ENCODE results near the gene APOA5. TPM values are rescaled to one million over a fixed set of nuclear protein-coding genes. Genes with fewer than 3 reads are reported as not detected.

Gene APOA5
- total RNA-seq, 4 donors from 2014 or later = not detected

- TF ChIP-seq CTCF (IDR thresholded peaks at IDR 0.05) (no peak), POLR2A (IDR thresholded peaks at IDR 0.05) (no peak)
- no peak overlapping the region for H3K4me3 ChIP-seq (replicated peaks in 1 of 3)
- DNase-seq = peak; percentile 66 to 71
- H3K4me1 ChIP-seq = peaks cover 37 to 49% of the 10 kb centered on the region in 2 donors
- no peaks in the 10 kb centered on the region for H3K9me3 ChIP-seq
- no peaks in the 10 kb centered on the region for H3K36me3 ChIP-seq
- H3K27me3 ChIP-seq = no peaks in the 10 kb centered on the region
- WGBS, 2 donors = 68 to 71% methylated on average over 12 to 14 of the region's 14 CpGs
- intact Hi-C loops (cut with DNase I) = no loop called here
- H3K27ac ChIP-seq = peak overlapping the region; percentile 67 to 97 (median 96)
These were observed 42.3 kb upstream of the APOA5 start for GRCh38 chr11:116833816-116834534.

DNA sequence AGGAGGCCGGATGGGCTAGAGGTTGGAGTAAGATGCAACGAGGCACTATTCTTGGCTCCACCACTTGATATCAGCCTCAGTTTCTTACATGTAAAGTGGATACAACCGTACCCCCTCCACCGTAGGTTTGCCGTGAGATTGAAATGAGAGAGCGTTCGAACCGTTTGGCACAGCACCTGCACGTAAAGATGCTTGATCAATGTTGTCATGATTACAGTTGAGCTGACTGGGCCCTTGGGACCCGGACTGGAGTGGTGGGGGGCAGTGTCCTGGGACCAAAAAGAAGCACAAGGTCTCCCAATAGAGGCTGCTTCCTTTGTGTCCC is 41.8 kb upstream of the APOA5 start:
- intact Hi-C loops (cut with DNase I) = no loop called here
- WGBS, 2 donors = 94% methylated on average over 10 of the region's 10 CpGs
- H3K36me3 ChIP-seq = no peaks in the 10 kb centered on the region
- H3K4me3 ChIP-seq (replicated peaks in 1 of 3) = no peak overlapping the region
- no peaks in the 10 kb centered on the region for H3K9me3 ChIP-seq
- TF ChIP-seq CTCF (IDR thresholded peaks at IDR 0.05) = no peak
- TF ChIP-seq POLR2A (IDR thresholded peaks at IDR 0.05) = no peak
- H3K27ac ChIP-seq = peak overlapping the region in 1 of 3 donors; percentile 97
- H3K4me1 ChIP-seq = peaks cover 37 to 49% of the 10 kb centered on the region in 2 donors
- H3K27me3 ChIP-seq = no peaks in the 10 kb centered on the region
- no peak for DNase-seq

DNA sequence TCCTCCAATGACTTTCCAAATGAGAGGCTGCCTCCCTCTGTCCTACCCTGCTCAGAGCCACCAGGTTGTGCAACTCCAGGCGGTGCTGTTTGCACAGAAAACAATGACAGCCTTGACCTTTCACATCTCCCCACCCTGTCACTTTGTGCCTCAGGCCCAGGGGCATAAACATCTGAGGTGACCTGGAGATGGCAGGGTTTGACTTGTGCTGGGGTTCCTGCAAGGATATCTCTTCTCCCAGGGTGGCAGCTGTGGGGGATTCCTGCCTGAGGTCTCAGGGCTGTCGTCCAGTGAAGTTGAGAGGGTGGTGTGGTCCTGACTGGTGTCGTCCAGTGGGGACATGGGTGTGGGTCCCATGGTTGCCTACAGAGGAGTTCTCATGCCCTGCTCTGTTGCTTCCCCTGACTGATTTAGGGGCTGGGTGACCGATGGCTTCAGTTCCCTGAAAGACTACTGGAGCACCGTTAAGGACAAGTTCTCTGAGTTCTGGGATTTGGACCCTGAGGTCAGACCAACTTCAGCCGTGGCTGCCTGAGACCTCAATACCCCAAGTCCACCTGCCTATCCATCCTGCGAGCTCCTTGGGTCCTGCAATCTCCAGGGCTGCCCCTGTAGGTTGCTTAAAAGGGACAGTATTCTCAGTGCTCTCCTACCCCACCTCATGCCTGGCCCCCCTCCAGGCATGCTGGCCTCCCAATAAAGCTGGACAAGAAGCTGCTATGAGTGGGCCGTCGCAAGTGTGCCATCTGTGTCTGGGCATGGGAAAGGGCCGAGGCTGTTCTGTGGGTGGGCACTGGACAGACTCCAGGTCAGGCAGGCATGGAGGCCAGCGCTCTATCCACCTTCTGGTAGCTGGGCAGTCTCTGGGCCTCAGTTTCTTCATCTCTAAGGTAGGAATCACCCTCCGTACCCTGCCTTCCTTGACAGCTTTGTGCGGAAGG is 40.9 kb upstream of the APOA5 start:
- Histone ChIP-seq H3K4me3 (replicated peaks in 1 of 3) (no peak overlapping the region), H3K36me3 (no peaks in the 10 kb centered on the region), H3K9me3 (no peaks in the 10 kb centered on the region), H3K4me1 (peaks cover 34 to 45% of the 10 kb centered on the region in 2 donors), H3K27ac (no peak overlapping the region), H3K27me3 (no peaks in the 10 kb centered on the region)
- WGBS, 2 donors = 84 to 85% methylated on average over 10 to 11 of the region's 13 CpGs
- DNase-seq = no peak
- no peak for TF ChIP-seq CTCF (IDR thresholded peaks at IDR 0.05)
- TF ChIP-seq POLR2A (IDR thresholded peaks at IDR 0.05) = no peak
- intact Hi-C loops (cut with DNase I) = no loop called here

DNA sequence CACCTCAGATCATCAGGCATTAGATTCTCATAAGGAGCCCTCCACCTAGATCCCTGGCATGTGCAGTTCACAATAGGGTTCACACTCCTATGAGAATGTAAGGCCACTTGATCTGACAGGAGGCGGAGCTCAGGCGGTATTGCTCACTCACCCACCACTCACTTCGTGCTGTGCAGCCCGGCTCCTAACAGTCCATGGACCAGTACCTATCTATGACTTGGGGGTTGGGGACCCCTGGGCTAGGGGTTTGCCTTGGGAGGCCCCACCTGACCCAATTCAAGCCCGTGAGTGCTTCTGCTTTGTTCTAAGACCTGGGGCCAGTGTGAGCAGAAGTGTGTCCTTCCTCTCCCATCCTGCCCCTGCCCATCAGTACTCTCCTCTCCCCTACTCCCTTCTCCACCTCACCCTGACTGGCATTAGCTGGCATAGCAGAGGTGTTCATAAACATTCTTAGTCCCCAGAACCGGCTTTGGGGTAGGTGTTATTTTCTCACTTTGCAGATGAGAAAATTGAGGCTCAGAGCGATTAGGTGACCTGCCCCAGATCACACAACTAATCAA is 40.2 kb upstream of the APOA5 start:
- TF ChIP-seq POLR2A (IDR thresholded peaks at IDR 0.05) (no peak), CTCF (IDR thresholded peaks at IDR 0.05) (no peak)
- intact Hi-C loops (cut with DNase I) = no loop called here
- 97% methylated on average over 6 to 7 of the region's 7 CpGs for WGBS, 2 donors

More for the DNA sequence above, 40.2 kb upstream of the APOA5 start:
- Histone ChIP-seq H3K4me1 (peaks cover 27 to 38% of the 10 kb centered on the region in 2 donors), H3K27me3 (no peaks in the 10 kb centered on the region), H3K4me3 (replicated peaks in 1 of 3) (no peak overlapping the region), H3K36me3 (no peaks in the 10 kb centered on the region), H3K27ac (no peak overlapping the region), H3K9me3 (no peaks in the 10 kb centered on the region)
- no peak for DNase-seq
